B cell (primary cell): ENCODE measurements around the gene DNASE2B. TPM values are rescaled to one million over a fixed set of nuclear protein-coding genes. Genes with fewer than 3 reads are reported as not detected.

Experiments
- ATAC-seq: fragments of 200-7000 bp; cut with Tn5 transposase; one replicate; pipeline ENCODE4 v1.10.0; 2021; ENCODE audit warnings: low read depth, mild to moderate bottlenecking, moderate number of reproducible peaks, moderate library complexity
- CTCF ChIA-PET: fragments of 350-600 bp; sonication (Branson Sonifier 250); formaldehyde crosslinking; loops from one replicate; lab custom pipeline; 2021; ENCODE audit warnings: antibody characterized with exemption, inconsistent platforms; lab: Charles Lee
- POLR2A ChIA-PET: fragments of 350-600 bp; sonication (Branson Sonifier 250); formaldehyde crosslinking; loops from one replicate; lab custom pipeline; 2021; ENCODE audit warnings: antibody characterized with exemption; lab: Charles Lee
- DNase-seq: peaks from one replicate; pipeline ENCODE4 v3.0.0; 2013
- H2AFZ ChIP-seq: 2 replicates; pipeline ENCODE4 v1.6.1; 2012; ENCODE audit warnings: mild to moderate bottlenecking, low read depth, low read length; ENCODE audit not compliant: insufficient read depth, poor library complexity, severe bottlenecking
- H3K27ac ChIP-seq, 2 donors: 1 replicate in 1 of 2; 2 replicates in 1 of 2; pipeline ENCODE4 v1.5.1; 2012 to 2013; ENCODE audit warnings: low read length in 2 of 2, mild to moderate bottlenecking in 2 of 2, moderate library complexity in 1 of 2
- H3K27me3 ChIP-seq, 4 experiments: fragments of 200-600 bp in 1 of 4; sonication (generic) in 1 of 4; replicated peaks in 1 of 4; 1 replicate in 2 of 4; 2 replicates in 2 of 4; pipeline versions ENCODE4 v1.6.1 to v1.7.0; 2013 to 2016; ENCODE audit warnings: low read length in 3 of 4, mild to moderate bottlenecking in 2 of 4, mixed read lengths in 1 of 4, moderate library complexity in 1 of 4; ENCODE audit not compliant: insufficient read depth in 4 of 4, control insufficient read depth in 3 of 4; ENCODE audit errors: control extremely low read depth in 1 of 4
- H3K36me3 ChIP-seq, 2 experiments: replicated peaks in 1 of 2; 1 replicate in 1 of 2; 2 replicates in 1 of 2; pipeline versions ENCODE4 v1.6.1 to v1.7.1; 2013; ENCODE audit warnings: low read length in 1 of 2; ENCODE audit not compliant: insufficient read depth in 2 of 2, control insufficient read depth in 1 of 2; ENCODE audit errors: control extremely low read depth in 1 of 2, extremely low read depth in 1 of 2
- H3K4me1 ChIP-seq, 2 donors: fragments of 200-600 bp in 1 of 2; sonication (generic) in 1 of 2; 1 replicate in 1 of 2; 2 replicates in 1 of 2; pipeline versions ENCODE4 v1.5.1 to v1.6.1; 2013 to 2017; ENCODE audit warnings: low read length in 2 of 2; ENCODE audit not compliant: control insufficient read depth in 2 of 2, insufficient read depth in 2 of 2
- H3K4me2 ChIP-seq: replicated peaks from 2 replicates; pipeline ENCODE3; 2012; ENCODE audit warnings: mild to moderate bottlenecking, low read depth, low read length; ENCODE audit not compliant: poor library complexity, severe bottlenecking
- H3K4me3 ChIP-seq, 5 experiments: fragments of 200-600 bp in 1 of 5; sonication (generic) in 1 of 5; 1 replicate in 3 of 5; 2 replicates in 2 of 5; pipeline versions ENCODE4 v1.5.1 to v1.7.0; 2011 to 2016; ENCODE audit warnings: low read length in 4 of 5, mild to moderate bottlenecking in 4 of 5, low read depth in 2 of 5, control low read depth in 1 of 5, moderate library complexity in 1 of 5; ENCODE audit not compliant: insufficient read depth in 1 of 5; ENCODE audit errors: control extremely low read depth in 1 of 5, extremely low read depth in 1 of 5
- H3K79me2 ChIP-seq: fragments of 200-600 bp; sonication (generic); one replicate; pipeline ENCODE4 v1.6.0; 2016; ENCODE audit warnings: low read length; ENCODE audit not compliant: control insufficient read depth, insufficient read depth
- H3K9ac ChIP-seq: fragments of 200-600 bp; sonication (generic); 2 replicates; pipeline ENCODE4 v1.6.1; 2017; ENCODE audit warnings: mild to moderate bottlenecking, low read length, moderate library complexity
- H3K9me3 ChIP-seq, 3 donors: one replicate each; pipeline versions ENCODE4 v1.6.1 to v1.7.1; 2013; ENCODE audit warnings: low read length in 2 of 3; ENCODE audit not compliant: control insufficient read depth in 2 of 3, insufficient read depth in 1 of 3; ENCODE audit errors: control extremely low read depth in 1 of 3
- H4K20me1 ChIP-seq: 2 replicates; pipeline ENCODE4 v1.6.0; 2012; ENCODE audit warnings: mild to moderate bottlenecking, low read length; ENCODE audit not compliant: insufficient read depth, control insufficient read depth, poor library complexity, severe bottlenecking
- H3K27ac Mint-ChIP-seq: one replicate; pipeline ENCODE4 v1.8.0; 2021; ENCODE audit warnings: mixed read lengths
- H3K27me3 Mint-ChIP-seq: one replicate; pipeline ENCODE4 v1.8.0; 2021; ENCODE audit warnings: mixed read lengths
- H3K4me1 Mint-ChIP-seq: one replicate; pipeline ENCODE4 v1.8.0; 2021; ENCODE audit warnings: mixed read lengths
- H3K4me3 Mint-ChIP-seq: one replicate; pipeline ENCODE4 v1.8.0; 2021; ENCODE audit warnings: mixed read lengths
- H3K9me3 Mint-ChIP-seq: one replicate; pipeline ENCODE4 v1.8.0; 2022; ENCODE audit warnings: mixed read lengths; ENCODE audit not compliant: insufficient read depth
- EZH2 ChIP-seq: IDR thresholded peaks from 2 replicates; pipeline ENCODE4 v1.6.1; 2012; ENCODE audit warnings: borderline replicate concordance, low read depth, mild to moderate bottlenecking, moderate library complexity, low read length; ENCODE audit not compliant: insufficient read depth, poor library complexity, severe bottlenecking
- WGBS: methylation state at CpG from one replicate; pipeline ENCODE4 v1.1.5; 2013; ENCODE audit warnings: missing lambda C conversion rate; ENCODE audit not compliant: insufficient coverage; 5-methylcytosine and 5-hydroxymethylcytosine counted together
- intact Hi-C: fragments of 100-400 bp; cut with micrococcal nuclease; formaldehyde crosslinking; loops from one replicate; pipeline ENCODE4 v1.10.0; 2022
- polyA plus RNA-seq: library from polyadenylated mRNA; depleted of rRNA; stranded (reverse); fragments of >200 nt; gene quantifications from 2 replicates; pipeline ENCODE4 v1.2.3, GENCODE V29; 2012
- total RNA-seq, 2 donors: library from RNA; stranded (reverse); fragments of 120-200 nt in 1 of 2; gene quantifications; 1 replicate in 1 of 2; 2 replicates in 1 of 2; pipeline versions ENCODE4 v1.2.3 to v1.2.4, GENCODE V29; 2013 to 2022
- TF ChIP-seq, protein P1 (sequence below): fragments of 200-600 bp; IDR thresholded peaks from one replicate; pipeline ENCODE4 v1.8.0; 2022; ENCODE audit warnings: antibody characterized with exemption, mild to moderate bottlenecking

The DNASE2B gene
- total and polyA plus RNA-seq, 2 donors (not counting 1 experiment from before 2014, with no cell fraction given): not detected

DNA sequence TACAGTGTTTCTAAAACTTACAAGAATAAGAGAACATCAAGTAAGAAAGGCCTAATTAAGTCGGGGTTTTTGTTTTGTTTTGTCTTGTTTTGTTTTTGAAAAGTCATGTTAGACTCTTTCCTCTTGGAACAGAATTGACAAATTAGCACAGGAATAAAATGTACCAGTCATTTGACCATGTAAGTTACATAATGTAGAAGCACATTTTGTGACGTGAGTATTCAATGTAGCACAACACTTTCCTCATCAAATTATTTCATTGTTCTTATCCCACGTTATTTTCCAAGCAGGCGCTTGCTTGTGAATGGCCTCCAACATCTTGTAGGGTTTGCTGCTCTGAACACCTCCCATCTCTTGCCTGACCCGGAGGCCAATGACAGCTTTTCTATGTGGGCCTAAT, 34.7 kb upstream of the DNASE2B start:
- H3K4me3 ChIP-seq: no peak overlapping the region
- H3K9me3 ChIP-seq: no peaks in the 10 kb centered on the region
- TF ChIP-seq, protein P1, sequence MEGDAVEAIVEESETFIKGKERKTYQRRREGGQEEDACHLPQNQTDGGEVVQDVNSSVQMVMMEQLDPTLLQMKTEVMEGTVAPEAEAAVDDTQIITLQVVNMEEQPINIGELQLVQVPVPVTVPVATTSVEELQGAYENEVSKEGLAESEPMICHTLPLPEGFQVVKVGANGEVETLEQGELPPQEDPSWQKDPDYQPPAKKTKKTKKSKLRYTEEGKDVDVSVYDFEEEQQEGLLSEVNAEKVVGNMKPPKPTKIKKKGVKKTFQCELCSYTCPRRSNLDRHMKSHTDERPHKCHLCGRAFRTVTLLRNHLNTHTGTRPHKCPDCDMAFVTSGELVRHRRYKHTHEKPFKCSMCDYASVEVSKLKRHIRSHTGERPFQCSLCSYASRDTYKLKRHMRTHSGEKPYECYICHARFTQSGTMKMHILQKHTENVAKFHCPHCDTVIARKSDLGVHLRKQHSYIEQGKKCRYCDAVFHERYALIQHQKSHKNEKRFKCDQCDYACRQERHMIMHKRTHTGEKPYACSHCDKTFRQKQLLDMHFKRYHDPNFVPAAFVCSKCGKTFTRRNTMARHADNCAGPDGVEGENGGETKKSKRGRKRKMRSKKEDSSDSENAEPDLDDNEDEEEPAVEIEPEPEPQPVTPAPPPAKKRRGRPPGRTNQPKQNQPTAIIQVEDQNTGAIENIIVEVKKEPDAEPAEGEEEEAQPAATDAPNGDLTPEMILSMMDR: no peak
- no peak for TF ChIP-seq EZH2
- no peak for ATAC-seq
- Mint-ChIP-seq H3K4me3 (no peak overlapping the region), H3K27me3 (peaks cover 5% of the 10 kb centered on the region), H3K4me1 (no peaks in the 10 kb centered on the region), H3K27ac (no peak overlapping the region), H3K9me3 (no peaks in the 10 kb centered on the region)
- no peaks in the 10 kb centered on the region for H3K36me3 ChIP-seq
- H3K27ac ChIP-seq: no peak overlapping the region
- H3K4me1 ChIP-seq: no peaks in the 10 kb centered on the region
- intact Hi-C loops: no loop called here
- H3K27me3 ChIP-seq: no peaks in the 10 kb centered on the region
- ChIA-PET POLR2A (no interaction called here), CTCF (no interaction called here)
- no peaks in the 10 kb centered on the region for H4K20me1 ChIP-seq
- no peak for DNase-seq
- H3K9ac ChIP-seq: no peak overlapping the region
- H2AFZ ChIP-seq: no peak overlapping the region
- no peaks in the 10 kb centered on the region for H3K79me2 ChIP-seq
- H3K4me2 ChIP-seq: no peak overlapping the region
- WGBS: 100% methylated on average over 4 of the region's 5 CpGs

DNA sequence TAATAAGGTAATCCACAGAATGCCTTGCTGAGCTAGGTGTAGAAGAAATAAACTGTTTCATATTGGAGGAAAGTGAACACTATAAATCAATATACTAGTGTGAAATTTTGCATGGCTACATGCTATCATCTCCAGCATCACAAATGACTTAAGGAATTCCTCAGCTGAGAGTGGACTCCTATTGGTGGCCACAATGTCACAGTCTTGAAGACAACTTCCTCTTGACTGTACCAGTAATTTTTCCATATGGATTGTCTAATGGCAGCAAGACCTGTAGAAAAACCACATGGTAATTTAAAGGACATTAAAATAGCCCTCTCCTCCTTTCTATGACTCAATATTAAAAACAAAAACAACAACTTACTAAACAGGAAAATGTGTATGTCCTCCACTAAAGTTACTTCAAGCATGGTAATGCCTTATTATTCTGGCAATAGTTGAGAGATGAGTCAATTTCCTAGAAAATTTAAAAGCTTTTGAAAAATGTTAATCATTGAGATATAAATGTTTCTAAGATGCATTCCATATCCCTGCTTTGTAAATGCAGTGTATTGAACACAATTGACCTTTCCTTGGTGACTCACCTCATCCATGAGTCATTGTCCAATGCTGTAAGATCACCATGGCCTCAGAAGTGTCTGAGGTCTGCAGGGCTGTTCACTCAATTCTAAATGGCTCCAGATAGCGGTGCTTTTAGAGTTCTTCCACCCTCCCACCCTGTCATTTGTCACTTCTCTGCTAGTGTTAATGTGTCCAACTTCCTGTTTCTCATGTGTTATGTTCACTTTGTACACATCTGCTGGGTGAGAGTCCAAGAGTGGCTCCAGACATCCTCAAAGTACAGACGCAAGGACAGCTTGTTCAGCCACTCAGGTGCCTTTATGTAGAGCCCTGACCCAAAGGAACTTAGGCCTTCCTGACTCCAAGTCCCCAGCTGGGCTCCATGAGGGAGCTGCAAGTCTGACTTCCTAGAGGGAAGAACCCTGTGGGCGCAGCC, 32.8 kb upstream of the DNASE2B start:
- Histone ChIP-seq H3K79me2 (no peaks in the 10 kb centered on the region), H3K4me1 (no peaks in the 10 kb centered on the region), H3K9me3 (no peaks in the 10 kb centered on the region), H3K27me3 (no peaks in the 10 kb centered on the region), H2AFZ (no peak overlapping the region), H4K20me1 (no peaks in the 10 kb centered on the region), H3K27ac (no peak overlapping the region), H3K9ac (no peak overlapping the region), H3K4me3 (no peak overlapping the region), H3K4me2 (no peak overlapping the region), H3K36me3 (no peaks in the 10 kb centered on the region)
- ChIA-PET CTCF (no interaction called here), POLR2A (no interaction called here)
- TF ChIP-seq, protein P1: no peak
- no peak for TF ChIP-seq EZH2
- intact Hi-C loops: no loop called here
- Mint-ChIP-seq H3K4me1 (no peaks in the 10 kb centered on the region), H3K27ac (no peak overlapping the region), H3K4me3 (no peak overlapping the region), H3K27me3 (no peaks in the 10 kb centered on the region), H3K9me3 (no peaks in the 10 kb centered on the region)
- peak; percentile 14 for ATAC-seq
- DNase-seq: no peak
- 58% methylated on average over 3 of the region's 3 CpGs for WGBS
